Articular chondrocyte of knee joint (primary cell): ENCODE measurements around the gene RSRC2. TPM values are rescaled to one million over a fixed set of nuclear protein-coding genes. Genes with fewer than 3 reads are reported as not detected.

Source experiments
- small RNA-seq: library from RNA; depleted of rRNA; stranded (forward); fragments of <200 nt; gene quantifications from one replicate; pipeline ENCODE3, GENCODE V24; 2012
- total RNA-seq: library from RNA; depleted of rRNA; stranded (reverse); fragments of >200 nt; gene quantifications from 2 replicates; pipeline ENCODE4 v1.2.3, GENCODE V29; 2012

Gene RSRC2
- total RNA-seq: 58.1 and 73.3 TPM in 2 replicates

GRCh38 chr12:122526683-122527477 is at the start of gene RSRC2, which contains the start of gene KNTC1:
TSS of gene RSRC2 (minus strand) at chr12:122526936. CDS start at chr12:122526853, 83 bp downstream.
TSS of gene KNTC1 (plus strand) at chr12:122527249. CDS start at chr12:122530064, 2,815 bp downstream.

GRCh38 chr12:122500685-122501488 is 25.8 kb downstream of the RSRC2 start, which contains the start of gene ZCCHC8:
TSS of gene ZCCHC8 (minus strand) at chr12:122500932. CDS start at chr12:122500840, 92 bp downstream.

Small RNA genes lying within 50 kb of the gene (small RNA-seq; reads per million reads assigned to genes)
- gene AC026333.1 (not detected), gene RF00411 (not detected)

Other genes with a start within 250 kb of the RSRC2 start
- gene CLIP1, start 104.3 kb downstream of the RSRC2 start, total RNA-seq: 91.4 and 98.7 TPM in 2 replicates
- gene ZCCHC8, start 26.0 kb downstream of the RSRC2 start, total RNA-seq: 23.7 and 24.5 TPM in 2 replicates
- gene KNTC1, start 313 bp upstream of the RSRC2 start, total RNA-seq: 23.5 and 31.7 TPM in 2 replicates
- gene HCAR2, start 176.4 kb upstream of the RSRC2 start, total RNA-seq: not detected in 2 replicates
- not detected in 2 replicates for gene HCAR3, start 189.9 kb upstream of the RSRC2 start, total RNA-seq
- 0.22 and 0.26 TPM in 2 replicates for gene HCAR1, start 203.9 kb upstream of the RSRC2 start, total RNA-seq
- 48.1 and 51.4 TPM in 2 replicates for gene DENR, start 225.9 kb upstream of the RSRC2 start, total RNA-seq
- gene CCDC62, start 247.6 kb upstream of the RSRC2 start, total RNA-seq: 0.86 and 0.91 TPM in 2 replicates